Caco-2 (cell line): Measurements from ENCODE around the gene SMIM43. TPM values are rescaled to one million over a fixed set of nuclear protein-coding genes. Genes with fewer than 3 reads are reported as not detected.

Experiments
- BruUV-seq: library from RNA; stranded (reverse); fragments of 400-500 nt; replicated peaks from 2 replicates; lab custom pipeline; 2021; lab: Mats Ljungman, UMichigan
- CTCF ChIA-PET: fragments of 300-600 bp; sonication (Branson Sonifier 250); formaldehyde crosslinking; loops from one replicate; lab custom pipeline; 2022; ENCODE audit warnings: antibody characterized with exemption; lab: Charles Lee
- POLR2A ChIA-PET: fragments of 300-600 bp; sonication (Branson Sonifier 250); formaldehyde crosslinking; loops from one replicate; lab custom pipeline; 2022; ENCODE audit warnings: antibody characterized with exemption; lab: Charles Lee
- DNase-seq, 2 experiments: peaks; one replicate each; pipeline versions ENCODE4 v3.0.0 to v3.0.0-alpha.2; 2020 to 2022
- H3K27me3 ChIP-seq: replicated peaks from 2 replicates; pipeline ENCODE4 v1.6.0; 2011; ENCODE audit warnings: low read length; ENCODE audit not compliant: control insufficient read depth, insufficient read depth
- H3K36me3 ChIP-seq: 2 replicates; pipeline ENCODE4 v1.5.1; 2011; ENCODE audit warnings: low read length; ENCODE audit not compliant: control insufficient read depth, insufficient read depth
- H3K4me1 ChIP-seq: fragments of 250-450 bp; sonication (Bioruptor Pico); 2 replicates; pipeline ENCODE4 v1.5.1; 2020; ENCODE audit warnings: mild to moderate bottlenecking
- H3K4me3 ChIP-seq: 2 replicates; pipeline ENCODE4 v1.5.1; 2011; ENCODE audit warnings: low read depth, mild to moderate bottlenecking, control low read depth, low read length
- H3K9me3 ChIP-seq: fragments of 250-450 bp; sonication (Bioruptor Pico); 2 replicates; pipeline ENCODE4 v1.5.1; 2020; ENCODE audit warnings: mild to moderate bottlenecking, moderate library complexity
- H3K27ac Mint-ChIP-seq: one replicate; pipeline ENCODE4 v1.8.0; 2022; ENCODE audit warnings: mixed read lengths; ENCODE audit not compliant: unreplicated experiment
- H3K27me3 Mint-ChIP-seq: one replicate; pipeline ENCODE4 v1.8.0; 2022; ENCODE audit warnings: mixed read lengths; ENCODE audit not compliant: insufficient read depth, unreplicated experiment
- H3K36me3 Mint-ChIP-seq: one replicate; pipeline ENCODE4 v1.8.0; 2022; ENCODE audit warnings: mild to moderate bottlenecking, mixed read lengths; ENCODE audit not compliant: insufficient read depth, unreplicated experiment
- H3K4me1 Mint-ChIP-seq: one replicate; pipeline ENCODE4 v1.8.0; 2022; ENCODE audit warnings: low read depth, mixed read lengths; ENCODE audit not compliant: unreplicated experiment
- H3K4me3 Mint-ChIP-seq: one replicate; pipeline ENCODE4 v1.8.0; 2022; ENCODE audit warnings: mild to moderate bottlenecking, moderate library complexity, mixed read lengths; ENCODE audit not compliant: unreplicated experiment
- H3K9me3 Mint-ChIP-seq: one replicate; pipeline ENCODE4 v1.8.0; 2022; ENCODE audit warnings: mixed read lengths; ENCODE audit not compliant: unreplicated experiment
- intact Hi-C: fragments of 100-400 bp; cut with micrococcal nuclease; formaldehyde crosslinking; loops from one replicate; pipeline ENCODE4 v1.10.0; 2022; ENCODE audit not compliant: unreplicated experiment
- total RNA-seq: library from RNA; stranded (reverse); gene quantifications from 2 replicates; pipeline ENCODE4 v1.2.3, GENCODE V29; 2022
- TF ChIP-seq, protein P1 (sequence below), 2 experiments: fragments of 200-600 bp in 1 of 2; IDR thresholded peaks; 1 replicate in 1 of 2; 2 replicates in 1 of 2; pipeline versions ENCODE4 v1.5.1 to v1.8.0; 2011 to 2022; ENCODE audit warnings: antibody characterized with exemption in 1 of 2, control low read depth in 1 of 2, inconsistent platforms in 1 of 2, low read depth in 1 of 2, low read length in 1 of 2, mild to moderate bottlenecking in 1 of 2, moderate library complexity in 1 of 2; ENCODE audit not compliant: insufficient read depth in 1 of 2, severe bottlenecking in 1 of 2, unreplicated experiment in 1 of 2

SMIM43 gene
- total RNA-seq, 1 experiment from 2014 or later, result not detected

DNA sequence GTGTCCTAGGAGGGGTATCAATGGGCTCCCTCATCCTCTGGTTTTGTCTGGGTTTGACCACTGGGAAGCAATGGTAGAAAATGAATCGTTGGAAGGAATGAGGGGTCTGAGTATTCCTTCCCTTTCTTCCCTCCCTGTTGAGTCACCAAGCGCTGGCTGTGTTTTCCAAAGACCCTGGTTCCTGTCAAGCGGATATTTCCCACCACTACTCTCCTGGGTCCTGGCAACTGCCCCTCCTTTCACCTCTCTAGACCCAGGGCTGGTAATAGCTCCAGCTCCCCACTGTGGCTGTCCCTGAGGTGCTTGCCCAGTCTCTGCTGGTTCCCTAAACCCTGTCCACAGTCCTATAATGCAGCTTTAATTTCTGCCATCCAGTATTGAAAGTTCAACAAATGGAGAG lies 22.2 kb downstream of the SMIM43 start:
- intact Hi-C loops, result no loop called here
- H3K27ac Mint-ChIP-seq, result no peak overlapping the region
- TF ChIP-seq, protein P1, sequence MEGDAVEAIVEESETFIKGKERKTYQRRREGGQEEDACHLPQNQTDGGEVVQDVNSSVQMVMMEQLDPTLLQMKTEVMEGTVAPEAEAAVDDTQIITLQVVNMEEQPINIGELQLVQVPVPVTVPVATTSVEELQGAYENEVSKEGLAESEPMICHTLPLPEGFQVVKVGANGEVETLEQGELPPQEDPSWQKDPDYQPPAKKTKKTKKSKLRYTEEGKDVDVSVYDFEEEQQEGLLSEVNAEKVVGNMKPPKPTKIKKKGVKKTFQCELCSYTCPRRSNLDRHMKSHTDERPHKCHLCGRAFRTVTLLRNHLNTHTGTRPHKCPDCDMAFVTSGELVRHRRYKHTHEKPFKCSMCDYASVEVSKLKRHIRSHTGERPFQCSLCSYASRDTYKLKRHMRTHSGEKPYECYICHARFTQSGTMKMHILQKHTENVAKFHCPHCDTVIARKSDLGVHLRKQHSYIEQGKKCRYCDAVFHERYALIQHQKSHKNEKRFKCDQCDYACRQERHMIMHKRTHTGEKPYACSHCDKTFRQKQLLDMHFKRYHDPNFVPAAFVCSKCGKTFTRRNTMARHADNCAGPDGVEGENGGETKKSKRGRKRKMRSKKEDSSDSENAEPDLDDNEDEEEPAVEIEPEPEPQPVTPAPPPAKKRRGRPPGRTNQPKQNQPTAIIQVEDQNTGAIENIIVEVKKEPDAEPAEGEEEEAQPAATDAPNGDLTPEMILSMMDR (IDR thresholded peaks at IDR 0.05; ENCODE audit: insufficient read depth in 1 of 2, low read depth in 1 of 2, low read length in 1 of 2, severe bottlenecking in 1 of 2, unreplicated experiment in 1 of 2), result no peak
- ChIA-PET CTCF (no interaction called here), POLR2A (no interaction called here)
- no peak overlapping the region for H3K4me3 ChIP-seq
- no peaks in the 10 kb centered on the region for H3K9me3 Mint-ChIP-seq
- H3K36me3 Mint-ChIP-seq, result no peaks in the 10 kb centered on the region
- H3K4me1 ChIP-seq, result no peaks in the 10 kb centered on the region
- H3K9me3 ChIP-seq, result no peaks in the 10 kb centered on the region
- DNase-seq, result no peak
- H3K27me3 Mint-ChIP-seq, result no peaks in the 10 kb centered on the region
- H3K36me3 ChIP-seq, result no peaks in the 10 kb centered on the region
- H3K4me3 Mint-ChIP-seq, result no peak overlapping the region
- no peaks in the 10 kb centered on the region for H3K27me3 ChIP-seq
- BruUV-seq, result no TSS peak
- peaks cover 9% of the 10 kb centered on the region for H3K4me1 Mint-ChIP-seq

DNA sequence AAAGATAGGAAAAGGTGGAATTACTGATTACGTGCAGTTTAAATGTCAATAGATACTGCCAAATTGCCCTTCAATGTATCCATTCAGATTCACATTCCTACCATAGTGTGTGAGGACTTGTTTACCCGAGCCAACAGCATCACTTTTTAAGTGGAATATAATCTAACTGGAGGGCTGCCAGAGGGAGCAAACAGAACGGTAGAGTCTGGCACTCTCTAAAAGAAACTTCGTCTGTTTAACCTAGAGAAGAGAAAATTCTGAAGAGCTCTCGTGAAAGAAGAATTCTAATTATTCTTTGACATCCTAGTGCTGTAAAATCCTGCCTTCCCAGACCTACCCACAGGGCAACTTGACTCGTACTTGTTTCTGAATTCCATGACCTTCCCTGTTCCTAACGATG lies 23.2 kb downstream of the SMIM43 start:
- TF ChIP-seq, protein P1 (IDR thresholded peaks at IDR 0.05; ENCODE audit: insufficient read depth in 1 of 2, low read depth in 1 of 2, low read length in 1 of 2, severe bottlenecking in 1 of 2, unreplicated experiment in 1 of 2), result no peak
- Mint-ChIP-seq H3K4me1 (peaks cover 9% of the 10 kb centered on the region), H3K9me3 (no peaks in the 10 kb centered on the region), H3K36me3 (no peaks in the 10 kb centered on the region), H3K4me3 (no peak overlapping the region), H3K27me3 (no peaks in the 10 kb centered on the region), H3K27ac (no peak overlapping the region)
- no peaks in the 10 kb centered on the region for H3K27me3 ChIP-seq
- ChIA-PET CTCF (no interaction called here), POLR2A (no interaction called here)
- BruUV-seq, result no TSS peak
- no peak overlapping the region for H3K4me3 ChIP-seq
- no peaks in the 10 kb centered on the region for H3K4me1 ChIP-seq
- no peaks in the 10 kb centered on the region for H3K36me3 ChIP-seq
- H3K9me3 ChIP-seq, result no peaks in the 10 kb centered on the region
- intact Hi-C loops, result no loop called here
- no peak for DNase-seq

DNA sequence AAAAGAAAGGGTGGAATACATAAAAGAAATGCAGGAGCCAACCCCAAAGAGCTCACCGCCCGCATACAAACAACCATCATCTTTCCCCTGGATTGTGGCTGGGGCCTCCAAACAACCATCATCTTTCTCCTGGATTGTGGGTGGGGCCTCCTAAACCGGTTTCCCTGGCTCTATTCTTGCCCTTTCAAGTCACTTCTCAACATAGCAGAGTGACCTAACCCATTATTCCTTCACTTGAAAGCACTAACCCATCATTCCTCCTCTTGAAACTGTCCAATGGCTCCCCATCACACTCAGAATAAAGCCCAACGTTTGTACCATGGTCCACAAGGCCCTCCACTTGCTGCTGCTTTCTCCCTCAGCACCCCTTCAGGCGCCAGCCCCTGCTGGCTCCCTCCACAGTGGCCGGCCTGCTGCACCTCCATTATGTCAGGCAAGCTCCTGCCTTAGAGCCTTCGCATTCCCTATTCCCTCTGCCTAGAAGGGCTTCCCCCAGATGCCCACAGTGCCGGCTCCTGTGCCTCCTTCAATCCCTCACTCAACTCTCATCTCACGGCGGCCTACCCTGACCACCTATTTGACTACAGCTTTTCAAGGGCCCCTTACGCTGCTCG lies 24.1 kb downstream of the SMIM43 start:
- no peaks in the 10 kb centered on the region for H3K36me3 Mint-ChIP-seq
- no TSS peak for BruUV-seq
- CTCF ChIA-PET, result no interaction called here
- no peaks in the 10 kb centered on the region for H3K9me3 Mint-ChIP-seq
- no peak overlapping the region for H3K27ac Mint-ChIP-seq
- Histone ChIP-seq H3K9me3 (no peaks in the 10 kb centered on the region), H3K4me3 (no peak overlapping the region), H3K27me3 (no peaks in the 10 kb centered on the region), H3K36me3 (no peaks in the 10 kb centered on the region), H3K4me1 (no peaks in the 10 kb centered on the region)
- intact Hi-C loops, result no loop called here
- H3K27me3 Mint-ChIP-seq, result no peaks in the 10 kb centered on the region
- POLR2A ChIA-PET, result no interaction called here
- peaks cover 9% of the 10 kb centered on the region for H3K4me1 Mint-ChIP-seq
- DNase-seq, result no peak
- TF ChIP-seq, protein P1 (IDR thresholded peaks at IDR 0.05; ENCODE audit: insufficient read depth in 1 of 2, low read depth in 1 of 2, low read length in 1 of 2, severe bottlenecking in 1 of 2, unreplicated experiment in 1 of 2), result no peak
- H3K4me3 Mint-ChIP-seq, result no peak overlapping the region
